Measurements from ENCODE around the gene RAP1GAP2. TPM values are rescaled to one million over a fixed set of nuclear protein-coding genes. Genes with fewer than 3 reads are reported as not detected.

RAP1GAP2 gene
- total RNA-seq, 1 donor from 2014 or later = 3.8 TPM

DNA sequence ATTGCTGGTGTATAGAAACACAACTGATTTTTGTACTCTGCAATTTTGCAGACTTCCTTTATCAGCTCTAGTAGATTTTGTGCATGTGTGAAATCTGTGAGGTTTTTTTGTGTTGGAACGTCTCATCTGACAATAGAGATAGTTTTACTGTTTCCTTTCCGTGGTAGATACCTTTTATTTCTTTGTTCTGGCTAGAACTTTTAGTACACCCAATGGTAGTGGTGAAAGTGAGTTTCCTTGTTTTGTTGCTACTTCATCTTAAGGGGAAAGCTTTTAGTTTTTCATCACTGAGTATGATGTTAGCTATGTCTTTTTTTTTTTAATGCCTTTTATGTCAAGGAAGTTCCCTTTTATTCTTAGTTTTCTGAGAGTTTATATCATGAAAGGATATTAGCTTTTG, 149.1 kb downstream of the RAP1GAP2 start:
- no peaks in the 10 kb centered on the region for H3K9me3 Mint-ChIP-seq
- no peaks in the 10 kb centered on the region for H3K36me3 Mint-ChIP-seq
- H4K20me1 ChIP-seq (ENCODE audit: low read depth) = no peaks in the 10 kb centered on the region
- no peak overlapping the region for H3K4me2 ChIP-seq
- peaks cover 3% of the 10 kb centered on the region for H3K4me1 ChIP-seq
- H3K9me3 ChIP-seq (ENCODE audit: low read depth) = no peaks in the 10 kb centered on the region
- H3K4me3 ChIP-seq = no peak overlapping the region
- TF ChIP-seq EZH2phosphoT487 (IDR thresholded peaks at IDR 0.05) (no peak), EZH2 (IDR thresholded peaks at IDR 0.05) (no peak)
- TF ChIP-seq, protein P1, sequence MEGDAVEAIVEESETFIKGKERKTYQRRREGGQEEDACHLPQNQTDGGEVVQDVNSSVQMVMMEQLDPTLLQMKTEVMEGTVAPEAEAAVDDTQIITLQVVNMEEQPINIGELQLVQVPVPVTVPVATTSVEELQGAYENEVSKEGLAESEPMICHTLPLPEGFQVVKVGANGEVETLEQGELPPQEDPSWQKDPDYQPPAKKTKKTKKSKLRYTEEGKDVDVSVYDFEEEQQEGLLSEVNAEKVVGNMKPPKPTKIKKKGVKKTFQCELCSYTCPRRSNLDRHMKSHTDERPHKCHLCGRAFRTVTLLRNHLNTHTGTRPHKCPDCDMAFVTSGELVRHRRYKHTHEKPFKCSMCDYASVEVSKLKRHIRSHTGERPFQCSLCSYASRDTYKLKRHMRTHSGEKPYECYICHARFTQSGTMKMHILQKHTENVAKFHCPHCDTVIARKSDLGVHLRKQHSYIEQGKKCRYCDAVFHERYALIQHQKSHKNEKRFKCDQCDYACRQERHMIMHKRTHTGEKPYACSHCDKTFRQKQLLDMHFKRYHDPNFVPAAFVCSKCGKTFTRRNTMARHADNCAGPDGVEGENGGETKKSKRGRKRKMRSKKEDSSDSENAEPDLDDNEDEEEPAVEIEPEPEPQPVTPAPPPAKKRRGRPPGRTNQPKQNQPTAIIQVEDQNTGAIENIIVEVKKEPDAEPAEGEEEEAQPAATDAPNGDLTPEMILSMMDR (IDR thresholded peaks at IDR 0.05) = no peak
- peaks cover 6% of the 10 kb centered on the region for H3K27me3 Mint-ChIP-seq (ENCODE audit: insufficient read depth, low read depth)
- no peak overlapping the region for H3K27ac ChIP-seq
- H3F3A ChIP-seq (ENCODE audit: low read depth) = no peaks in the 10 kb centered on the region
- no peaks in the 10 kb centered on the region for H3K79me2 ChIP-seq (ENCODE audit: low read depth)
- H3K36me3 ChIP-seq = no peaks in the 10 kb centered on the region
- H3K27me3 ChIP-seq = no peaks in the 10 kb centered on the region
- no peak overlapping the region for H3K4me3 Mint-ChIP-seq
- no peak overlapping the region for H2AFZ ChIP-seq (replicated peaks)
- H3K27ac Mint-ChIP-seq = no peak overlapping the region
- no peak overlapping the region for H3K9ac ChIP-seq
- H3K4me1 Mint-ChIP-seq = peaks cover 8% of the 10 kb centered on the region
- no peak for DNase-seq (ENCODE audit: low spot score)

DNA sequence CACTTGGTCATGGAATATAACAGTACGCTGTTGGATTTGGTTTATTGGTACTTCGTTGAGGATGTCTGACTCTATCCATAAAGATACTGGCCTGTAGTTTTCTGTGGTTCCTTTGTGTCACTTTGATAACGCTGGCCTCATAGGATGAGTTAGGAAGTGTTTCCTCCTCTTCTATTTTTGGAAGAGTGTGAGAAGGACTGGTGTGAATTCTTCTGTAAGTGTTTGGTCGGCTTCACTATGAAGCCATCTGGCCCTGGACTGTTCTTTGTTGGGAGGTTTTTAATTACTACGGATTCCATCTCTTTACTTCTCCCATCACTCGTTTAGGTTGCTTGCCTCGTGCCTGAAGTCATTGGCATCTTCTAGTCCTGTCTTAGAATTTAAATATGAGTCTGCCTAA, 149.9 kb downstream of the RAP1GAP2 start:
- H4K20me1 ChIP-seq (ENCODE audit: low read depth) = no peaks in the 10 kb centered on the region
- H3K27ac Mint-ChIP-seq = no peak overlapping the region

DNA sequence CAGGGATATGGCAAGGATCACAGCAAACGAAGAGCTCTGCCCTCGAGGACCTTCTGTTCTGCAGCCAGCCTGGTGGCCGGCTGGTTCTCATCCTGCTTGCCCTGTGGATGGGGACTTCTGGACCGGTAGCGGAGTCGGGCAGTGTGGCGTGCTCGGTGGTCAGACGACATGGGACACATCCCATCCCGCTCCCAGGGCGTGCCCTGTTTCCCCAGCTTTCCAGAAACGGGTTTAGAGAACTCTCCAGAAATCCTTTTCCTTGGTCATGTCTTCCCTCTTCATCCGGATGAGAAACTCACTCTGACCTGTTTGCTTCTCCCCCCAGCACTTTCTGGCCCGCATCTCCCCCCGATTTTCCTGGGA, 151.3 kb downstream of the RAP1GAP2 start:
- H4K20me1 ChIP-seq (ENCODE audit: low read depth) = no peaks in the 10 kb centered on the region
- Mint-ChIP-seq H3K4me1 (no peaks in the 10 kb centered on the region), H3K9me3 (no peaks in the 10 kb centered on the region), H3K36me3 (no peaks in the 10 kb centered on the region), H3K4me3 (no peak overlapping the region), H3K27ac (no peak overlapping the region), H3K27me3 (ENCODE audit: insufficient read depth, low read depth) (peaks cover 11% of the 10 kb centered on the region)
- H3K4me3 ChIP-seq = no peak overlapping the region
- no peaks in the 10 kb centered on the region for H3K79me2 ChIP-seq (ENCODE audit: low read depth)
- H3K4me2 ChIP-seq = no peak overlapping the region
- no peaks in the 10 kb centered on the region for H3K27me3 ChIP-seq
- no peak overlapping the region for H3K9ac ChIP-seq
- no peaks in the 10 kb centered on the region for H3K9me3 ChIP-seq (ENCODE audit: low read depth)
- no peak for DNase-seq (ENCODE audit: low spot score)
- H3K4me1 ChIP-seq = no peaks in the 10 kb centered on the region
- TF ChIP-seq, protein P1 (IDR thresholded peaks at IDR 0.05) = no peak
- TF ChIP-seq EZH2 (IDR thresholded peaks at IDR 0.05) (no peak), EZH2phosphoT487 (IDR thresholded peaks at IDR 0.05) (no peak)
- H3F3A ChIP-seq (ENCODE audit: low read depth) = no peaks in the 10 kb centered on the region
- no peak overlapping the region for H2AFZ ChIP-seq (replicated peaks)
- no peaks in the 10 kb centered on the region for H3K36me3 ChIP-seq
- H3K27ac ChIP-seq = no peak overlapping the region

More for the DNA sequence above, 149.9 kb downstream of the RAP1GAP2 start:
- no peak for DNase-seq (ENCODE audit: low spot score)
- TF ChIP-seq EZH2phosphoT487 (IDR thresholded peaks at IDR 0.05) = no peak
- TF ChIP-seq, protein P1 (IDR thresholded peaks at IDR 0.05) = no peak
- TF ChIP-seq EZH2 (IDR thresholded peaks at IDR 0.05) = no peak
- Histone ChIP-seq H3K9ac (no peak overlapping the region), H3K36me3 (no peaks in the 10 kb centered on the region), H3K9me3 (ENCODE audit: low read depth) (no peaks in the 10 kb centered on the region), H3K27me3 (no peaks in the 10 kb centered on the region), H3K4me2 (no peak overlapping the region), H2AFZ (replicated peaks) (no peak overlapping the region), H3K4me1 (no peaks in the 10 kb centered on the region), H3K4me3 (no peak overlapping the region), H3F3A (ENCODE audit: low read depth) (no peaks in the 10 kb centered on the region), H3K27ac (no peak overlapping the region), H3K79me2 (ENCODE audit: low read depth) (no peaks in the 10 kb centered on the region)
- Mint-ChIP-seq H3K4me1 (no peaks in the 10 kb centered on the region), H3K9me3 (no peaks in the 10 kb centered on the region), H3K27me3 (ENCODE audit: insufficient read depth, low read depth) (peaks cover 9% of the 10 kb centered on the region), H3K36me3 (no peaks in the 10 kb centered on the region), H3K4me3 (no peak overlapping the region)

Data from neural progenitor cell (in vitro differentiated cells).